ENCODE results near the gene THRAP3.

Gene THRAP3

DNA sequence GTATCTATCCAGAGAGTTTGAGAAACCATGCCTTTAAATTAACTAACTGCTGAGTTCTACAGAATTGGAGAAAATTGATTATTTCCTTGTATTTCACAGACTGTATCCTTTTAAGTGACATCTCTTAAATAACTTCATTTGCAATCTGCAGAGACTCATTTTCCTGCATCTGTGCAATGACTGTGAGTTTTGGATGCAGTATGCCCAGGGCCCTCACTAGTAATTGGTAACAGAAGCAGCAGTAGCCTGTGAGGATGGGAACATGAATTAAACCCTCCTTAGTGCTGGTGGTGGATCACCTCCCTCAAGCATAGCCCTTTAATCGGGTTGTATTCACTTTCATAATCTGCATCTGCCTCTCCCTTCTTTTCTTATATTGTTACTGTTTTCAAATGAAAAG lies 60.3 kb downstream of the THRAP3 start:
- no peak for DNase-seq
- intact Hi-C loops (cut with DNase I) = no loop called here

DNA sequence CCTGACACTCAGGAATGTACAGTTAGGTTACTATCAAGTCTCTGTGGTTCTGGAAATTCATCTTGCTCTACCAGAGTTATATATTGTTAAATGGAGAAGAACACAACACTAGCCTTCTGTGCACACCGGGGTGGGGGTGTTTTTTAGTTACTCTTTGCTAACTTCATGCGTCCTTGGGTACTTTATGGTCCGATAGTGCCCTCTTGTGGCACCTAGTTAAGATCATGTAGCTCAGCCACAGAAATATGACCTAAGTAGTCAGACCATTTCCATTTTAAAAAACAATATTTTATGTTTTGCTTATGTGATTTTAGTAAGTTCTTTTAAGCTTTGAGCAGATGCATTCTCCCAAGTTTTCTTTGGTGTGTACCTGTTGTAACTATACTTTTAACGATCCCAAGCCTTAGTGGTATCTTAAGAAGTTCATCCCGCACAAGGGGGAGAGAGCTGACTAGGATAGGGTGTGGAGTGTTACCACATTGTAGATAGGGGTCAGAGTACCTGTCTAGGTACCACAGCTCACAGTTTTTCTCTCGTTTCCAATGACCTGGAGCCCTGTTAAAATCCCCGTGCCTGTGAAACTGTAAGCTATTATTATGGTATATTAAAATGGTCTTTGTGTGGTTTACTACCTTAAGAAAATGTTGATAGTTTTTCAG lies 61.3 kb downstream of the THRAP3 start:
- intact Hi-C loops (cut with DNase I) = loop anchor here (2.0 kb wide), 1 partner anchor 137 kb away; the partner anchor contains the start of gene TRAPPC3
- DNase-seq = peak in 36 of 42 donors; percentile 25 to 87 (median 65)

DNA sequence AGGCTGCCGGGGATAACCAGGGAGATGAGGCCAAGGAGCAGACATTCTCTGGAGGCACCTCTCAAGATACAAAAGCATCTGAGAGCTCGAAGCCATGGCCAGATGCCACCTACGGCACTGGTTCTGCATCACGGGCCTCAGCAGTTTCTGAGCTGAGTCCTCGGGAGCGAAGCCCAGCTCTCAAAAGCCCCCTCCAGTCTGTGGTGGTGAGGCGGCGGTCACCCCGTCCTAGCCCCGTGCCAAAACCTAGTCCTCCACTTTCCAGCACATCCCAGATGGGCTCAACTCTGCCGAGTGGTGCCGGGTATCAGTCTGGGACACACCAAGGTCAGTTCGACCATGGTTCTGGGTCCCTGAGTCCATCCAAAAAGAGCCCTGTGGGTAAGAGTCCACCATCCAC lies 62.6 kb downstream of the THRAP3 start:
- intact Hi-C loops (cut with DNase I) = loop anchor here (2.0 kb wide), 1 partner anchor 138 kb away; the partner anchor contains the start of gene TRAPPC3
- no peak for DNase-seq

DNA sequence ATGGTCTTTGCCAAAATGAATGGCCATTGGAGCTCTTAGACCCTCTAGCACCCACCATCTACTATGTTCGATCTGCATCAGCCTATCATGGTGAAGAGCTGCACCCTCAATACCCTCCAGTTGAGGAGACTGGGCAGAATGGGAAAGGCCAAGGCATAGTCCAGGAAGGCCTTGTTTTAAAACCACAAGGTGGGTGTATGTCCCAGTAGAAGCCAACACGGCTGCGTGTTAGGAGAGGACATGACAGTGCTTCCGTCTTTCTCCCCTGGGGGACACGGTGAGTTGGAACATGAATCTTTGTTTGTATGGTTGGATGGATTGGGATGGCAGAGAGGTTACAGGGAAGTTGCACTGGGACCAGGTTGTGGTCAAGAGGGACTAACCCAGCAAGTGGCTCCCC lies 63.4 kb downstream of the THRAP3 start:
- no peak for DNase-seq
- intact Hi-C loops (cut with DNase I) = loop anchor here (2.0 kb wide), 1 partner anchor 139 kb away; the partner anchor contains the start of gene TRAPPC3

DNA sequence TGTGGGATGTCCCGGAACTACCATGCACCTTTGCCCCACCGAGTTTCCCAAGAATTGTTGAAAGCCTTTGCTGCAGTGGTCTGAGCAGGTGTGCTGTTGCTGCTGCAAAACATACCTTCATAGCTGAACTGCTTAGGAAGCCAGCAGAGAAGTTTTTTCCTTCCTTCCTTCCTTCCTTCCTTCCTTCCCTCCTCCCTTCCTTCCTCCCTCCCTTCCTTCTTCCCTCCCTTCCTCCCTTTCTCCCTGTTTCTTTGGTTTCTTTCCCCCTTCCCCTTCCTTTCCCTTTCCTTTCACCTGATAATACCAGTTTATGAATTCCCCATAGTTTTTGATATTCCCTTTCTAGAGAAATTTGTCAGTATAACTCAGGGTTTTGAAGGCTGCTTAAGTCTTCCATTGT lies 71.1 kb downstream of the THRAP3 start:
- intact Hi-C loops (cut with DNase I) = no loop called here

DNA sequence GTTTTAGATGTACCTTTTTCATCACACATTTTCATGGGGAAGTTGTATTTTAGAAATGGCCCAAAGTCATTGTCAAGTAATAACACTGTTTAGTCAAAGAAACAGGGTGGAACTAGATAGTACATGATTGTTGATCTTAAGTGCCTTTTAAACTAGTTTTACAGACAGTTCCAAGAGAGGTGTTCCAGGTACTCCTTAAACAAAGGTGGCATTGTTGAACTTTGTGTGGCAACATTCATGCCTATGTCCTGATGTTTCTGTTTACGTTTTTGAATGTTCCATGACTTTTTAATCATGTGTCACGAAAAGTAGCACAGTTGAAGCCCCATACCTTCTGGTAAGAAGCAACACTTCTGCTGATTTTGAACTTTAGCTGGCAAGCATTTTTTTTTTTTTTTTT lies 72.8 kb downstream of the THRAP3 start:
- no peak for DNase-seq
- intact Hi-C loops (cut with DNase I) = no loop called here

More for the DNA sequence above, 71.1 kb downstream of the THRAP3 start:
- no peak for DNase-seq

DNA sequence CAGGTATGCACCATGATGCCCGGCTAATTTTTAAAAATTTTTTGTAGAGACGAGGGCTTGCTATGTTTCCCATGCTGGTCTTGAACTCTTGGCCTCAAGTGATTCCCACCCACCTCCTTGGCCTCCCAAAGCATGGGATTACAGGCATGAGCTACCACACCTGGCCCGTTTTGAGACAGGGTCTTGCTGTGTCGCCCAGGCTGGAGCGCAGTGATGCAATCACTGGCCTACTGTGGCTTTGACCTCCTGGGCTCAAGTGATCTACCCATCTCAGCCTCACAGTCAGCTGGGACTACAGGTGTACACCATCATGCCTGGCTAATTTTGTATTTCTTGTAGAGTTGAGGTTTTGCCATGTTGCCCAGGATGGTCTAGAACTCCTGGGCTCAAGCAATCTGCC lies 74.4 kb downstream of the THRAP3 start:
- intact Hi-C loops (cut with DNase I) = no loop called here
- no peak for DNase-seq

DNA sequence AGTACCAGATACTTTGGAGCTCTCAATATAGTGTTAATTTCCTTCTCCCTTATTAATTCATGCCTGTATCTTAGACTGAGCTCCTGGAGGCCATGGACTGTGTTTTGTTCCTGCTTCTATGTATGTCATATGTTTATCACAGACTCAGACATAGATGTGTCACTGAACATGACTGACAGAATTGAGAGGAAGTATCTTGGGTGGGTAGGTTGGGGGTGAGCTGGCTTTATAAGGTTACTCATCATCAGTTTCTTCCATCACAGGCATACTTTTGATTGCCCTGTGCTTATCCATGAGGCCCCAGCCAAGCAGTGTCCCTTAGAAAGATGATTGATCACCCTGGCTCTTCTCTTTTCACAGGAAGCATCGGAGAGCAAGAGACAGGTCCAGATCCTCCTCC lies 76.3 kb downstream of the THRAP3 start:
- DNase-seq = no peak
- intact Hi-C loops (cut with DNase I) = no loop called here

DNA sequence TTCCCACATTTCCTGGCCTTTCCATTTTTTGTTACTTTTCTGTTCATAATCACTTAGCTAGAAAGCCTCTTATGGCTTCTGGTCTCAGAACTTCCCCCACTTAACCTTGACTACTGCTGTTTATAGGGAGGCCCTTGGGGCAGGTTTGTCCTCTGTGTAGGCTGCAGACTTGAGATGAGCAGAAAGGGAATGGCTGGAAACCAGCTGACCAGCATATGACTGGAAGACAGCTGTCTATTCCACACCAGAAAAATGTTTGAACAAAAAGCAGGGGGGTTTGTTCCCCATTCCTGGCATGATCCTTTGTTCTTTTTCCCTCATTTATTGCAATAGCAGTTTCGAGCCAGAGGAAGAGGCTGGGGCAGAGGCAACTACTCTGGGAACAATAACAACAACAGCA lies 77.0 kb downstream of the THRAP3 start:
- intact Hi-C loops (cut with DNase I) = no loop called here
- peak in 2 of 42 donors; percentile 24 to 33 for DNase-seq

DNA sequence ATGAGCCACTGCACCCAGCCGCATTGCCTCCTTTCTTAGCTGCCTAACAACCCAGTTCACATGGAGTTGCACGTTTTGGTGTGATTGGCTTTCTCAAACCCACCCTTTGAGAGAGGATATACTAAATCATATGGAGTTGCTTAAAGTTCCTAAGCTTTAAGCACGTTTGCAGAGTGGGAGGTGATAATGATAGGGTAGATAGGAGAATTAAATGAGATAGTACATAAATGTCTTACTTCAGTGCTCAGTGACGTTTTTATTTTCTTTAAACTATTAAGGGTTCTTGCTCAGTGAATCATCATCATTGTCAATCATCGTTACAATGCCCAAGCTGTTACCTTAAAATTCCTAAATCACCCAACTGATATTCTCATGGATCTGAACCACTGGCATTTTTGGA lies 79.0 kb downstream of the THRAP3 start:
- intact Hi-C loops (cut with DNase I) = no loop called here
- no peak for DNase-seq

DNA sequence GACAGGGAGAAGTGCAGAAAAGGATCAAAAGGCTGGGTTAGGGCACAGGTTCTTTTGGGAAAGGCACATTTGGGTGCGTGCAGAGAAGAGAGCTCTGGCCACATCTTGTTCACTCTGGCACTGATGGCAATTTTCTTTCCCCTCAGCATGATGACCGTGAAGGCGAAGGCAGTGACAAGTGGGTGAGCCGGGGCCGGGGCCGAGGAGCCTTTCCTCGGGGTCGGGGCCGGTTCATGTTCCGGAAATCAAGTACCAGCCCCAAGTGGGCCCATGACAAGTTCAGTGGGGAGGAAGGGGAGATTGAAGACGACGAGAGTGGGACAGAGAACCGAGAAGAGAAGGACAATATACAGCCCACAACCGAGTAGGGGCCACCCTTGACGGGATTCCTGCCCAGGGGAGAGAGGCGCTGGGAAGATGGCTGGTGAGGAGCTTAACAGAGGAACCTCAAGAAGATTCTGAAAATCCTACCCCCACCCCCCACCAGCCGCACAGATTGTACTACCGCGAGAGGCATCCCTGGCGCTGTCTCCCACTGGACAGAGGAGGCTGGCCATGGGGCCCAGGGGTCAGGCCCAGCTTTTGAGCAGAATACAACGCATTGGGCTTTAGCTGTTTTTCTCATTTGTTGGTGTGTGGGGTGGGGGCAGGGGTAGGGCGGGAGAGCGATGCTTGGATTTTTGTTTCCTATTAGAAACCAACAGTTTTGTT lies 79.6 kb downstream of the THRAP3 start:
- intact Hi-C loops (cut with DNase I) = no loop called here
- DNase-seq = no peak

DNA sequence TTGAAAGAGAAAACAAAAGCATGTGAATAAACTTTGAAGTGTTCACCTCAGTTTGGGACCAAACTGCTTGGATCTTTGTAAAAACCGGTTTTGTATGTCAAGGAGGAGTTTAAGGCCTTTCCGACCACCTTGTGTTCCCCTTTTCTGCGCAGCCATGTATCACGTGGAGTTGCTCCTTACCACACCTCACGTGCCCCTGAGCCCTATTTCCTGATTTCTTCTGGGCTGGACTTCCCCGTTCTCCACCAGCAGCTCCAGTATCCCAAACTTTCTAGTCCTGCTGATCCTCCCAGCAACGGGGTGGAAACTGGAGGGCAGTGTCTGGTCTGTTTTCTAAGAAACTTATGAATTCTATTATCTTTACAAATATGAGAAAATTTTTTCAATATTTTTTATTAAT lies 80.3 kb downstream of the THRAP3 start:
- intact Hi-C loops (cut with DNase I) = no loop called here
- DNase-seq = no peak

DNA sequence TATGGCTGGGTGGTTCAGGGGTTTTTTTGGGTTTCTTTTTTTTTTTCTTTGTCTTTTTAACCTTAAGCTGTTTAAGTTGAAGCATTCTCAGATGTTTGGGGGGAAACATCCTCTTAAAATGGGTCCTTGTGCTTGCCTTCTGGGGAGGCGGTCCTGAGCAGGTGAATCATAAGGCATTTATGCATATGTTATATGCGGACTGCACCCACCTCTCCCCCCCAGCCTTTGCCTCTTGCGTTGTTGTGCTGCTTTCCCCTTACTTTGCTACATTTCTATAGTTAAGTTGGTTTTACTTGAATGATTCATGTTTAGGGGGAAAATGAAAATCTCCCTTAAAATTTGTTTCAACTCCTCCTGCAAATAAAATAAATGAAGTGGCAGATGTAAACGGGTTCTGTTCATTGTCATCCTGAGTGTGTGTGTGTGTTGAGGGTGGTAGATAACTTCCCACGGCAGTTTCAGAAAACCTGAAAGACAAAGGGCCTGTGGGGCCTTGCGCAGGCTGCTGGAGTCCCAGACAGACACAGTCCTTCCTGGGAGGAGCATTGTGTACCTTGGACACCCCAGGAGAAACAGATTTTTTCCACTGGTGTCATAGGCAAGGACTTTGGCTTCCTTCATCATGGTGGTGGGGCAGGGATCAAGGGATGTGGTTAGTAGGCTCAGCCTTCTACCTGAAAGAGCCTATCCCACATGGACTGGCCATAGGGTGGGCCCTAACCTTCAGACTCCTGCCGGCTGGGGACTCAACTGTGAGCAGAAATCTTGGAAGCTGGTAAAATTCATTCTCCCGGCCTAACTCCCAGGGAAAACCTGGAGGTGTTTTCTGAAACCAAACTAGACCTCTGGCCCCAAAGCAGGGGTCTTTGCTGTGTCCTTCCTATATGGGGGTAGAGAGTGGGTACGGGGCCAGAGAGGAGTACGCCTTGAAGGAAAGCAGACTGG lies 81.0 kb downstream of the THRAP3 start:
- DNase-seq = no peak
- intact Hi-C loops (cut with DNase I) = loop anchor here (5.0 kb wide), 1 partner anchor 62 kb away; no protein-coding TSS in a partner anchor

DNA sequence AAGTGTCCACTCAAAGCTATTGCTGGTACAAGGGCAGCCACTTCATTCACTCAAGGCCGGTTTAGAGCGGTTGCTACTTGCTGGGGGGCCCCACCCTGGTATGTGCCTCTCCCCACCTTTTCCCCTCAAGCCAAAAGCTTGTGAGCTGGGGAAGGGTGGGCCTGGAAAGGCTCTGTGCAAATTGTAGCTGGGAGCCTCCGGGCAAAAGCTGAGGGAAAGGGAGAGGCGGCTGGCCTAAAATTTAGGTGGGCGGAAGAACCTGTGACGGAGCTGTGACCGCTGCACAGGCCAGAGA lies 81.6 kb downstream of the THRAP3 start:
- intact Hi-C loops (cut with DNase I) = loop anchor here (5.0 kb wide), 1 partner anchor 61 kb away; no protein-coding TSS in a partner anchor
- DNase-seq = no peak

DNA sequence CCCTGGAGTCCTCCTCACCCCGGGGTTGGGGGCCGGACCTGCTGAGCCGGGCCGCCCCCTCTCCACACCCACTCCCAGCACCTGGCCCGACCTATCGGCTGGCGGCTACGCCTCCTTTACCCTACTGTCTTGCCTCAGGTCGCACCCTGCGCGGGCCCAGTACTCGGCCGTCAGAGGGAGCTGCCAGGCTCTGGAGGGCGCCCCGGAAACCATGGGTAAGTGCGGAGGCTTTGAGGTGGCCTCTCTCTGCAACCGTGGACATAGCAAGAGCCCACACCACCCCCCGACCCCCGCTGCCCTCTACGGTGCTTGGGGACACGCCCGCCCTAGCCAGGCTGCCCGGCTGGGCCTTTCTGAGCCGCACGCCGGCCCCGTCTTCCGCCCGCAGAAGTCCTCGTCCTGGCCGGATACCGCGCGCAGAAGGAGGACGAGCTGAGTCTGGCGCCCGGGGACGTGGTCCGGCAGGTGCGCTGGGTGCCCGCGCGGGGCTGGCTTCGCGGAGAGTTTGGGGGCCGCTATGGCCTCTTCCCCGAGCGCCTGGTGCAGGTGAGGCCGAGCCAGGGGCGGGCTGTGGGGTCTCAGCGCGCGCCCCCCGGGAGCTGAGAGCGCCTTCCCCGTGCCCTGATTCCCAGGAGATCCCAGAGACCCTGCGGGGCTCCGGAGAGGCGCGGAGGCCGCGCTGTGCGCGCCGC lies 82.1 kb downstream of the THRAP3 start, which contains the start of gene SH3D21:
SH3D21 (plus strand) TSS at position 159 of the 692 bp plus-strand sequence; CDS start at position 212, 53 bp downstream.
- DNase-seq = peak in 22 of 42 donors; percentile 26 to 61 (median 36)
- intact Hi-C loops (cut with DNase I) = loop anchor here (5.0 kb wide), 1 partner anchor 61 kb away; no protein-coding TSS in a partner anchor

DNA sequence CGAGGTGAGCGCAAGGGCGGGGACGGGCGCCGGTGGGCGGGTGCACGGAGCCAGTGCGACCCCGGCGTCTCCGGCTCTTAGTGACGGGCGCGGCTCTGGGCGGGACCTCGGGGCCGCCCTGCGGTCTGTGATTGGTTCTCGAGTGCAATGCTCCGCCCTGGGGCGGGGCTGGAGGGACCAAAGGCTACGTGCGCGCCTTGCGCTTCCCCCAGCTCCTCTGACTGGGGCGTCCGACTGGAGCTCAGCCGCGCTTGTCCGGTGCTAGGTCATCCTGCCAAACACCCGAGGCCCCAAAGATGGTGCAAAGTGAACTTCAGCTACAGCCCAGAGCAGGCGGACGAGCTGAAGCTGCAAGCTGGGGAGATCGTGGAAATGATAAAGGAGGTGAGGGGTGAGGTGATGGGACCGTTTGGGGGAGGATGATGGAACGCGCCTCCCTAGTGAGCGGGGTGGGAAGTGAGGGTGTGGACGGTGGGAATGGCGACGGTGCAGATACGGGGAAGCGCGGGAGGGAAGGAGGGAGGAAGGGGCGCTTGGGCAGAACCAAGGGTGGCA lies 82.7 kb downstream of the THRAP3 start:
- peak; percentile 73 to 98 (median 92) for DNase-seq
- intact Hi-C loops (cut with DNase I) = loop anchor here (5.0 kb wide), 1 partner anchor 60 kb away; no protein-coding TSS in a partner anchor

DNA sequence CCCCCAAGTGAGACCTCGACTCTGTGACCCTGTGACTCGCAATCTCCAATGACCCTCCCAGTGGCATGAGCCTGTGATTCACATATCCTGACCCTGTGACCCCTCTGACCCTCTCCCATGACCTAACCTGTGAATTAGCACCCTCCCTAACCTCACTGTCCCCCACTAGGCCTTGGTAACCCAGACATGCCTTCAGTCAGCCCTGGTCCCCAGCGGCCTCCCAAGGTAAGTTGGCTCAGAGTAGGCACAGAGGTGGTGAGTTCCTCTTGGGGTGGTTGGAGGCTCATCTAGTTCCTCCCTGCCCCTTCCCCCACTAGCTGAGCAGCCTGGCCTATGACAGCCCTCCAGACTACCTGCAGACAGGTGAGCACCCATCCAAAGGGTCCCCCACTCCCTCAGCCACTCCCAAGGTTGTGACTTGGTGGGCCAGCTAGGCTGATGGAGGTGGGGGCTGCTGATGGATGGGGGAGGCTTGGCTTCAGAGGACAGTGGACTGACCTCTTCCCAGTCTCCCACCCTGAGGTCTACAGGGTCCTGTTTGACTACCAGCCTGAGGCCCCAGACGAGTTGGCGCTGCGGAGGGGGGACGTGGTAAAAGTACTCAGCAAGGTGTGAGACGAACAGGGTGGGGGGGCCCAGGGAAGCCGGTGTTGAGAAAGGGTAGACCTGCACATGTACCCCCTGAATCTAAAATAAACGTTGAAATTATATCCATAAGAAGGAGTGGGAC lies 83.5 kb downstream of the THRAP3 start:
- DNase-seq = peak in 2 of 42 donors; percentile 10 to 32
- intact Hi-C loops (cut with DNase I) = loop anchor here (5.0 kb wide), 1 partner anchor 60 kb away; no protein-coding TSS in a partner anchor

DNA sequence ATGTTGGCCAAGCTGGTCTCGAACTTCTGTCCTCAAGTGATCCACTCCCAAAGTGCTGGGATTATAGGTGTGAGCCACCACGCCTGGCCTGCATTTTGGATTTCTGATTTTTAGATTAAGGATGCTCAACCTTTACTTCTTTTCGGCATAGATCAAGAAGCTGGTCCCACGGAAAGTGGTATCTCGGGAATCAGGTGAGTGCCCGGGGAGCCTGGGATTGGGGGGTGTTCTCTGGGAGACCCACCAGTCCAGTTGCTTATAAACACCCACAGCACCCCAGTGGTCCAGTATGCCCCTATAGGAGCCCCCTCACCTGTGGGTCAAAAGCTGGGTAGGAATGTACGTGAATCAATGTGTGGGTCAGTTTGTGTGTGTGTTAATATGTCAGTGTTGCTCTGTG lies 85.2 kb downstream of the THRAP3 start:
- DNase-seq = no peak
- intact Hi-C loops (cut with DNase I) = loop anchor here (5.0 kb wide), 1 partner anchor 58 kb away; no protein-coding TSS in a partner anchor

Data from head of caudate nucleus (tissue), 42 donors.